ENCODE measurements around the gene OPTN. TPM values are rescaled to one million over a fixed set of nuclear protein-coding genes. Genes with fewer than 3 reads are reported as not detected.

The OPTN gene
- total RNA-seq, 2 experiments from 2014 or later = 86.8 to 99.6 TPM

- Histone ChIP-seq H3K4me3 (ENCODE audit: low read length) (no peak overlapping the region), H3K36me3 (ENCODE audit: insufficient read depth, low read length) (no peaks in the 10 kb centered on the region), H3K9me3 (ENCODE audit: control insufficient read depth in 1 of 2, insufficient read depth in 1 of 2, low read length in 2 of 2) (peaks cover 17 to 19% of the 10 kb centered on the region in 2 experiments), H3K4me1 (ENCODE audit: insufficient read depth, low read length) (no peaks in the 10 kb centered on the region), H3K27ac (ENCODE audit: low read depth in 1 of 2, low read length in 2 of 2) (no peak overlapping the region), H3K27me3 (ENCODE audit: control insufficient read depth in 1 of 2, insufficient read depth in 2 of 2, low read length in 2 of 2) (no peaks in the 10 kb centered on the region)
- H3K4me3 Mint-ChIP-seq = no peak overlapping the region
- DNase-seq = no peak
- H3K27me3 Mint-ChIP-seq = peaks cover 5% of the 10 kb centered on the region
- H3K36me3 Mint-ChIP-seq (ENCODE audit: low read depth) = no peaks in the 10 kb centered on the region
- no peak for ATAC-seq (ENCODE audit: poor library complexity)
- CTCF ChIA-PET = interaction anchor here (0.9 kb wide), 1 partner anchor 11 kb away, joined by 9 read pairs; no protein-coding TSS in a partner anchor
- POLR2A ChIA-PET = no interaction called here
- H3K9me3 Mint-ChIP-seq = peaks cover 5% of the 10 kb centered on the region
- no peak overlapping the region for H3K27ac Mint-ChIP-seq
- H3K4me1 Mint-ChIP-seq (ENCODE audit: low read depth) = no peaks in the 10 kb centered on the region
- no peak for TF ChIP-seq CTCF (IDR thresholded peaks at IDR 0.05)
- intact Hi-C loops (cut with DNase I, micrococcal nuclease) = no loop called here
Measured at GRCh38 chr10:13087986-13088618, 11.9 kb upstream of the OPTN start.

- H3K36me3 ChIP-seq (ENCODE audit: insufficient read depth, low read length) = no peaks in the 10 kb centered on the region
- H3K4me3 Mint-ChIP-seq = no peak overlapping the region
Measured at GRCh38 chr10:13089345-13089744, 10.6 kb upstream of the OPTN start.

GRCh38 chr10:13090289-13090688, 9.7 kb upstream of the OPTN start:
- POLR2A ChIA-PET = no interaction called here
- ATAC-seq (ENCODE audit: poor library complexity) (no peak), DNase-seq (no peak)
- Histone ChIP-seq H3K4me3 (ENCODE audit: low read length) (no peak overlapping the region), H3K4me1 (ENCODE audit: insufficient read depth, low read length) (no peaks in the 10 kb centered on the region), H3K27me3 (ENCODE audit: control insufficient read depth in 1 of 2, insufficient read depth in 2 of 2, low read length in 2 of 2) (no peaks in the 10 kb centered on the region), H3K9me3 (ENCODE audit: control insufficient read depth in 1 of 2, insufficient read depth in 1 of 2, low read length in 2 of 2) (no peaks in the 10 kb centered on the region), H3K36me3 (ENCODE audit: insufficient read depth, low read length) (no peaks in the 10 kb centered on the region), H3K27ac (ENCODE audit: low read depth in 1 of 2, low read length in 2 of 2) (no peak overlapping the region)
- Mint-ChIP-seq H3K36me3 (ENCODE audit: low read depth) (no peaks in the 10 kb centered on the region), H3K27ac (no peak overlapping the region), H3K4me3 (no peak overlapping the region), H3K4me1 (ENCODE audit: low read depth) (no peaks in the 10 kb centered on the region), H3K27me3 (peaks cover 5% of the 10 kb centered on the region), H3K9me3 (no peaks in the 10 kb centered on the region)
- no peak for TF ChIP-seq CTCF (IDR thresholded peaks at IDR 0.05)
- intact Hi-C loops (cut with DNase I, micrococcal nuclease) = loop anchor here in 1 of 2 experiments (10.0 kb wide), 1 partner anchor 305 kb away; no protein-coding TSS in a partner anchor
- CTCF ChIA-PET = interaction anchor here (1.0 kb wide), 1 partner anchor 9 kb away, joined by 3 read pairs; the partner anchor contains the start of gene OPTN

More at GRCh38 chr10:13089345-13089744, 10.6 kb upstream of the OPTN start:
- intact Hi-C loops (cut with DNase I, micrococcal nuclease) = no loop called here
- no peak overlapping the region for H3K27ac Mint-ChIP-seq
- H3K27ac ChIP-seq (ENCODE audit: low read depth in 1 of 2, low read length in 2 of 2) = no peak overlapping the region
- peaks cover 5% of the 10 kb centered on the region for H3K27me3 Mint-ChIP-seq
- ATAC-seq (ENCODE audit: poor library complexity) = no peak
- no peaks in the 10 kb centered on the region for H3K4me1 Mint-ChIP-seq (ENCODE audit: low read depth)
- POLR2A ChIA-PET = no interaction called here
- CTCF ChIA-PET = no interaction called here
- no peak for TF ChIP-seq CTCF (IDR thresholded peaks at IDR 0.05)
- no peaks in the 10 kb centered on the region for H3K36me3 Mint-ChIP-seq (ENCODE audit: low read depth)
- H3K9me3 ChIP-seq (ENCODE audit: control insufficient read depth in 1 of 2, insufficient read depth in 1 of 2, low read length in 2 of 2) = peaks cover 7 to 8% of the 10 kb centered on the region in 2 experiments
- no peak for DNase-seq
- H3K9me3 Mint-ChIP-seq = peaks cover 2% of the 10 kb centered on the region
- H3K27me3 ChIP-seq (ENCODE audit: control insufficient read depth in 1 of 2, insufficient read depth in 2 of 2, low read length in 2 of 2) = no peaks in the 10 kb centered on the region
- H3K4me1 ChIP-seq (ENCODE audit: insufficient read depth, low read length) = no peaks in the 10 kb centered on the region
- H3K4me3 ChIP-seq (ENCODE audit: low read length) = no peak overlapping the region

Data from CD4-positive, alpha-beta T cell (primary cell).